IMR-90 (cell line): Measurements from ENCODE around the gene PRKD1. TPM values are rescaled to one million over a fixed set of nuclear protein-coding genes. Genes with fewer than 3 reads are reported as not detected.

Source experiments
- ATAC-seq: fragments of 200-7000 bp; cut with Tn5 transposase; 2 replicates; pipeline ENCODE4 v1.9.1; 2020; ENCODE audit warnings: low read depth, mild to moderate bottlenecking, moderate library complexity
- BruUV-seq: library from RNA; stranded (reverse); fragments of 400-500 nt; replicated peaks from 2 replicates; lab custom pipeline; 2021; lab: Mats Ljungman, UMichigan
- CTCF ChIA-PET: fragments of 300-600 bp; formaldehyde crosslinking; extraction: SDS; loops from one replicate; lab custom pipeline; 2021; ENCODE audit warnings: antibody characterized with exemption; lab: Yijun Ruan, JAX
- POLR2A ChIA-PET: fragments of 300-600 bp; sonication (Branson Sonifier 250); formaldehyde crosslinking; loops from one replicate; lab custom pipeline; 2022; ENCODE audit warnings: antibody characterized with exemption; ENCODE audit not compliant: unreplicated experiment; lab: Charles Lee
- DNase-seq: peaks from one replicate; pipeline ENCODE4 v3.0.0; 2013
- H2AFZ ChIP-seq: replicated peaks from 2 replicates; pipeline ENCODE3; 2013; ENCODE audit warnings: low read length, mild to moderate bottlenecking; ENCODE audit not compliant: poor library complexity
- H2AK5ac ChIP-seq: 2 replicates; pipeline ENCODE4 v1.6.1; 2013; ENCODE audit warnings: low read depth, low read length, inconsistent platforms
- H2AK9ac ChIP-seq: replicated peaks from 2 replicates; pipeline ENCODE3; 2013; ENCODE audit warnings: mild to moderate bottlenecking, low read depth, low read length, moderate library complexity; ENCODE audit not compliant: poor library complexity
- H2BK120ac ChIP-seq: 2 replicates; pipeline ENCODE4 v1.6.1; 2013; ENCODE audit warnings: low read depth, low read length, inconsistent platforms
- H2BK15ac ChIP-seq: 3 replicates; pipeline ENCODE4 v1.6.1; 2013; ENCODE audit warnings: low read depth, low read length, inconsistent platforms
- H2BK20ac ChIP-seq: 2 replicates; pipeline ENCODE4 v1.6.1; 2013; ENCODE audit warnings: low read depth, mild to moderate bottlenecking, inconsistent platforms, low read length, moderate library complexity
- H2BK5ac ChIP-seq: 2 replicates; pipeline ENCODE4 v1.6.1; 2013; ENCODE audit warnings: mild to moderate bottlenecking, low read depth, low read length, inconsistent platforms; ENCODE audit not compliant: poor library complexity, severe bottlenecking
- H3K14ac ChIP-seq: replicated peaks from 2 replicates; pipeline ENCODE4 v1.6.1; 2013; ENCODE audit warnings: low read depth, low read length, inconsistent platforms
- H3K18ac ChIP-seq: 2 replicates; pipeline ENCODE4 v1.6.1; 2013; ENCODE audit warnings: low read depth, low read length, control low read depth
- H3K23ac ChIP-seq: 2 replicates; pipeline ENCODE4 v1.6.1; 2013; ENCODE audit warnings: low read depth, low read length, inconsistent platforms
- H3K27ac ChIP-seq: 2 replicates; pipeline ENCODE4 v1.5.1; 2013; ENCODE audit warnings: mild to moderate bottlenecking, control low read depth, low read length; ENCODE audit not compliant: insufficient read depth
- H3K27me3 ChIP-seq: 2 replicates; pipeline ENCODE4 v1.6.1; 2013; ENCODE audit warnings: low read length; ENCODE audit not compliant: control insufficient read depth, insufficient read depth
- H3K36me3 ChIP-seq: 2 replicates; pipeline ENCODE4 v1.6.1; 2013; ENCODE audit warnings: low read length, mixed read lengths; ENCODE audit not compliant: control insufficient read depth, insufficient read depth
- H3K4ac ChIP-seq: 2 replicates; pipeline ENCODE4 v1.6.1; 2013; ENCODE audit warnings: low read depth, low read length, inconsistent platforms
- H3K4me1 ChIP-seq: 2 replicates; pipeline ENCODE4 v1.6.1; 2013; ENCODE audit warnings: low read length, mixed read lengths; ENCODE audit not compliant: control insufficient read depth, insufficient read depth
- H3K4me2 ChIP-seq: 2 replicates; pipeline ENCODE4 v1.6.1; 2013; ENCODE audit warnings: low read depth, mild to moderate bottlenecking, control low read depth, low read length, moderate library complexity
- H3K4me3 ChIP-seq: 2 replicates; pipeline ENCODE4 v1.5.1; 2013; ENCODE audit warnings: low read depth, mild to moderate bottlenecking, control low read depth, low read length, moderate library complexity; ENCODE audit not compliant: insufficient read depth
- H3K56ac ChIP-seq: 2 replicates; pipeline ENCODE4 v1.6.1; 2013; ENCODE audit warnings: low read length, inconsistent platforms; ENCODE audit not compliant: insufficient read depth; ENCODE audit errors: extremely low read depth
- H3K79me1 ChIP-seq, 2 experiments: 2 replicates each; pipeline ENCODE4 v1.6.1; 2013; ENCODE audit warnings: low read length in 2 of 2, inconsistent platforms in 1 of 2, low read depth in 1 of 2
- H3K9ac ChIP-seq: 2 replicates; pipeline ENCODE4 v1.6.1; 2013; ENCODE audit warnings: low read depth, low read length, control low read depth
- H3K9me1 ChIP-seq: 2 replicates; pipeline ENCODE4 v1.6.1; 2013; ENCODE audit warnings: low read length, inconsistent platforms; ENCODE audit not compliant: insufficient read depth
- H3K9me3 ChIP-seq: 2 replicates; pipeline ENCODE4 v1.6.1; 2013; ENCODE audit warnings: low read length; ENCODE audit not compliant: control insufficient read depth, insufficient read depth
- H4K20me1 ChIP-seq: 2 replicates; pipeline ENCODE4 v1.6.1; 2013; ENCODE audit warnings: low read length, inconsistent platforms; ENCODE audit not compliant: insufficient read depth
- H4K5ac ChIP-seq: 2 replicates; pipeline ENCODE4 v1.6.1; 2013; ENCODE audit warnings: mild to moderate bottlenecking, low read depth, low read length, control low read depth
- H4K8ac ChIP-seq, 2 experiments: 2 replicates each; pipeline ENCODE4 v1.6.1; 2013; ENCODE audit warnings: low read depth in 2 of 2, low read length in 2 of 2, control low read depth in 1 of 2, inconsistent platforms in 1 of 2
- H4K91ac ChIP-seq: 2 replicates; pipeline ENCODE4 v1.6.1; 2013; ENCODE audit warnings: low read depth, low read length, inconsistent platforms; ENCODE audit not compliant: insufficient read depth
- BHLHE40 ChIP-seq: fragments of 150-350 bp; IDR thresholded peaks from 2 replicates; pipeline ENCODE4 v1.6.1; 2016; ENCODE audit warnings: mild to moderate bottlenecking, low read depth, low read length
- CEBPB ChIP-seq: IDR thresholded peaks from 2 replicates; pipeline ENCODE4 v1.6.1; 2012; ENCODE audit warnings: low read depth, low read length, improper control_type of control experiment
- WGBS, 2 experiments: methylation state at CpG; one replicate each; pipeline versions ENCODE4 v1.1.5 to v1.1.7; 2013; ENCODE audit warnings: missing lambda C conversion rate in 2 of 2; ENCODE audit not compliant: insufficient read length in 1 of 2; ENCODE audit errors: extremely low coverage in 2 of 2; 5-methylcytosine and 5-hydroxymethylcytosine counted together
- dilution Hi-C: fragments of 300-500 bp; cut with HindIII; formaldehyde crosslinking; loops from one replicate; pipeline ENCODE4 v1.14.3; 2018; ENCODE audit warnings: low sequenced_read_pairs; ENCODE audit not compliant: unreplicated experiment
- in situ Hi-C: fragments of 300-500 bp; cut with MboI; formaldehyde crosslinking; loops from 3 replicates; pipeline ENCODE4 v1.14.3; 2019; ENCODE audit warnings: low sequenced_read_pairs, inconsistent platforms, mixed read lengths
- intact Hi-C: fragments of 100-400 bp; cut with micrococcal nuclease; formaldehyde crosslinking; loops from 2 replicates; pipeline ENCODE4 v1.10.0; 2022
- polyA plus RNA-seq, 3 experiments: library from polyadenylated mRNA; depleted of rRNA; stranded (reverse); fragments of >200 nt; gene quantifications; 2 replicates each; pipeline ENCODE4 v1.2.3, GENCODE V29; 2012; ENCODE audit warnings: low replicate concordance in 1 of 3
- total RNA-seq: library from RNA; depleted of rRNA; stranded (reverse); fragments of >200 nt; gene quantifications from 2 replicates; pipeline ENCODE4 v1.2.3, GENCODE V29; 2012

PRKD1 gene
- total and polyA plus RNA-seq, 2 of the 4 experiments (the other 2 are of a cell fraction) = 12.9 to 14.2 TPM

DNA sequence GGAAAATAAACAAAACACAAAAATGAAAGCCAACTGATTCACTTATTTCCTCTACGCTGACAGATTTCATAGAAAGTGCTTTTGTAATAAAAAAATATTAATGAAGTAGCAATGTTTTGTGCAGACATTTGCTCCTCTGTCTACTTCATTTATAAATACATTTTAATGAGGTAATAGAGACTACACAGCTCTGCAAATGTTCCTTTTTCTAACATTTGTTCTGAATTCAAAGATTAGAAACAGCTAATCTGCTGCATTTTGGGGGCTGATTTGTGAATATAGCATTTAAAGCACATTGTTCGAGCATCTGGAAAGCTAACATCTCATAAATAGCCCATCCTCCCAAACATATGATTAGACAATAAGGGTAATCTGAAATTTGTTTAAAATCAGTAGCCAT is 97.8 kb downstream of the PRKD1 start:
- Histone ChIP-seq H3K4me2 (no peak overlapping the region), H2BK5ac (no peak overlapping the region), H3K4me3 (no peak overlapping the region), H2AK5ac (no peak overlapping the region), H3K4ac (no peak overlapping the region), H3K9ac (no peak overlapping the region), H4K20me1 (no peaks in the 10 kb centered on the region), H4K5ac (no peak overlapping the region), H2BK20ac (no peak overlapping the region), H3K14ac (no peak overlapping the region), H2AFZ (no peak overlapping the region), H3K27me3 (no peaks in the 10 kb centered on the region), H3K9me1 (no peaks in the 10 kb centered on the region; the same call in 1 of the 2 replicates), H2AK9ac (no peak overlapping the region), H3K27ac (no peak overlapping the region), H2BK15ac (no peak overlapping the region), H3K18ac (no peak overlapping the region), H3K9me3 (no peaks in the 10 kb centered on the region), H3K4me1 (peaks cover 2% of the 10 kb centered on the region), H2BK120ac (no peak overlapping the region), H4K8ac (no peak overlapping the region), H3K23ac (no peak overlapping the region), H3K56ac (no peak overlapping the region), H4K91ac (no peak overlapping the region), H3K36me3 (no peaks in the 10 kb centered on the region), H3K79me1 (peaks cover 7 to 13% of the 10 kb centered on the region in 2 experiments)
- TF ChIP-seq BHLHE40 (no peak), CEBPB (no peak)
- in situ Hi-C loops = no loop called here
- ATAC-seq (no peak), DNase-seq (no peak)
- ChIA-PET POLR2A (no interaction called here), CTCF (no interaction called here)
- no TSS peak for BruUV-seq
- WGBS, 2 experiments = no CpG with 5 or more reads among the region's 2 CpGs
- dilution Hi-C loops = no loop called here
- intact Hi-C loops = no loop called here
